Neutrophil (primary cell): ENCODE data around the gene GIMAP7.
"Not testable (repeated sequence)": the region's sequence is repeated elsewhere in the genome, so short reads cannot be mapped to it uniquely, and the experiment has no call there.

Experiments used
- H3K27ac ChIP-seq: fragments of 200-600 bp; sonication (generic); 2 replicates; pipeline ENCODE4 v1.5.1; 2016; ENCODE audit warnings: mild to moderate bottlenecking, moderate library complexity
- H3K27me3 ChIP-seq: fragments of 200-600 bp; sonication (generic); 2 replicates; pipeline ENCODE4 v1.6.0; 2016; ENCODE audit warnings: mild to moderate bottlenecking
- H3K36me3 ChIP-seq: fragments of 200-600 bp; sonication (generic); 2 replicates; pipeline ENCODE4 v1.5.1; 2017
- H3K4me1 ChIP-seq, 2 experiments: fragments of 200-600 bp in 1 of 2; sonication (generic) in 1 of 2; 1 replicate in 1 of 2; 2 replicates in 1 of 2; pipeline versions ENCODE4 v1.5.1 to v1.6.1; 2013 to 2016; ENCODE audit warnings: low read depth in 1 of 2, low read length in 1 of 2, mild to moderate bottlenecking in 1 of 2, moderate library complexity in 1 of 2; ENCODE audit not compliant: control insufficient read depth in 1 of 2, insufficient read depth in 1 of 2
- H3K4me3 ChIP-seq, 2 experiments: fragments of 200-600 bp in 1 of 2; sonication (generic) in 1 of 2; 1 replicate in 1 of 2; 2 replicates in 1 of 2; pipeline ENCODE4 v1.5.1; 2013 to 2016; ENCODE audit warnings: low read depth in 1 of 2, low read length in 1 of 2, mild to moderate bottlenecking in 1 of 2, moderate library complexity in 1 of 2
- H3K9me3 ChIP-seq: fragments of 200-600 bp; sonication (generic); 2 replicates; pipeline ENCODE4 v1.5.1; 2016
- TF ChIP-seq, protein P1 (sequence below): fragments of 200-600 bp; sonication (generic); IDR thresholded peaks from 2 replicates; pipeline ENCODE4 v1.5.1; 2016; ENCODE audit warnings: antibody characterized with exemption

The GIMAP7 gene

GRCh38 chr7:150481922-150482321, 32.8 kb upstream of the GIMAP7 start:
- peak overlapping the region in 1 of 2 experiments; percentile 5 for H3K4me3 ChIP-seq
- no peaks in the 10 kb centered on the region for H3K27me3 ChIP-seq
- peaks cover 75 to 80% of the 10 kb centered on the region in 2 experiments for H3K4me1 ChIP-seq
- no peaks in the 10 kb centered on the region for H3K36me3 ChIP-seq
- TF ChIP-seq, protein P1, sequence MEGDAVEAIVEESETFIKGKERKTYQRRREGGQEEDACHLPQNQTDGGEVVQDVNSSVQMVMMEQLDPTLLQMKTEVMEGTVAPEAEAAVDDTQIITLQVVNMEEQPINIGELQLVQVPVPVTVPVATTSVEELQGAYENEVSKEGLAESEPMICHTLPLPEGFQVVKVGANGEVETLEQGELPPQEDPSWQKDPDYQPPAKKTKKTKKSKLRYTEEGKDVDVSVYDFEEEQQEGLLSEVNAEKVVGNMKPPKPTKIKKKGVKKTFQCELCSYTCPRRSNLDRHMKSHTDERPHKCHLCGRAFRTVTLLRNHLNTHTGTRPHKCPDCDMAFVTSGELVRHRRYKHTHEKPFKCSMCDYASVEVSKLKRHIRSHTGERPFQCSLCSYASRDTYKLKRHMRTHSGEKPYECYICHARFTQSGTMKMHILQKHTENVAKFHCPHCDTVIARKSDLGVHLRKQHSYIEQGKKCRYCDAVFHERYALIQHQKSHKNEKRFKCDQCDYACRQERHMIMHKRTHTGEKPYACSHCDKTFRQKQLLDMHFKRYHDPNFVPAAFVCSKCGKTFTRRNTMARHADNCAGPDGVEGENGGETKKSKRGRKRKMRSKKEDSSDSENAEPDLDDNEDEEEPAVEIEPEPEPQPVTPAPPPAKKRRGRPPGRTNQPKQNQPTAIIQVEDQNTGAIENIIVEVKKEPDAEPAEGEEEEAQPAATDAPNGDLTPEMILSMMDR: no peak
- no peaks in the 10 kb centered on the region for H3K9me3 ChIP-seq
- peak overlapping the region; percentile 76 for H3K27ac ChIP-seq

GRCh38 chr7:150483514-150483913, 31.2 kb upstream of the GIMAP7 start:
- peaks cover 75 to 83% of the 10 kb centered on the region in 2 experiments for H3K4me1 ChIP-seq
- peak overlapping the region; percentile 76 for H3K27ac ChIP-seq

DNA sequence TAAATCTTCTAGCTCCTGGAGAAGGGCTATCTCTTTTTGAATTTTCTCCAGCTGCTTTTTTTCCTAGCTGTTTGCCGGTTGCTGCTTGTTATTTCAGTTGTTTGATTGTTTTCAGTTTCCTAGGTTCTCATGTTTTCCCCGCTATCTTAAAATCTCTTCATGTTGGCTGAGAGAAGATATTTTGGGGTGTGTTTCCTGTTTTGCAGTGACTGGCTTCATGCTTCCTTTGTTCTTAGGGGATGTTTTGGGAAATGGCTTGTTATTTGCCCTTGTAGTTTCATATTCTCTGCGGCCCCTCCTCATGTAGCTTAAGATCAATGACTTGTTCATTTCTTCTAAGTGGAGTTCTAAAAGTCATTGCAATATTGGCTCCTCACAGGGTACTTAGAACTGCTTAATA, 30.6 kb upstream of the GIMAP7 start:
- H3K27me3 ChIP-seq, H3K9me3 ChIP-seq, H3K36me3 ChIP-seq: not testable (repeated sequence)
- H3K27ac ChIP-seq: peak overlapping the region; percentile 76
- H3K4me3 ChIP-seq: peak overlapping the region; percentile 19 to 43
- peaks cover 75 to 83% of the 10 kb centered on the region in 2 experiments for H3K4me1 ChIP-seq

More at GRCh38 chr7:150483514-150483913, 31.2 kb upstream of the GIMAP7 start:
- not testable (repeated sequence) for H3K36me3 ChIP-seq, H3K9me3 ChIP-seq, H3K27me3 ChIP-seq
- H3K4me3 ChIP-seq: peak overlapping the region; percentile 19 to 43

DNA sequence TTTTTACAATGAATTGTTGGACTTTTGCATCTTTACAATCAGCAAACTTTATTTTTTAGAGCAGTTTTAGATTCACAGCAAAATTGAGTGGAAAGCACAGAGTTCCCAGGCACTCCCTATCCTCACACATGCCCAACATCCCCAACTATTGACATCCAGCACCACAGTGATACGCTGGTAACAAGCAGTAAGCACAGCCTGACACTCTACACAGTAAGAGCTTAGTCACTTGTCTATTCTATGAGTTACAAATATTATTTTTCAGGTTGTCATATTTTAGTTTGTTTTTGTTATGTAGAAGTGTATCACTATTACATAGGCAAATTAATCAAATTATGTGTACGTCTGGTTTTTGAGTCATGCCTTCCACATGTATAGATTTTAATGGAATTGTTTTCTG, 27.0 kb upstream of the GIMAP7 start:
- H3K36me3 ChIP-seq: no peaks in the 10 kb centered on the region
- no peak overlapping the region for H3K27ac ChIP-seq
- peaks cover 54 to 61% of the 10 kb centered on the region in 2 experiments for H3K4me1 ChIP-seq
- H3K27me3 ChIP-seq: no peaks in the 10 kb centered on the region
- H3K4me3 ChIP-seq: no peak overlapping the region
- TF ChIP-seq, protein P1: no peak
- no peaks in the 10 kb centered on the region for H3K9me3 ChIP-seq

DNA sequence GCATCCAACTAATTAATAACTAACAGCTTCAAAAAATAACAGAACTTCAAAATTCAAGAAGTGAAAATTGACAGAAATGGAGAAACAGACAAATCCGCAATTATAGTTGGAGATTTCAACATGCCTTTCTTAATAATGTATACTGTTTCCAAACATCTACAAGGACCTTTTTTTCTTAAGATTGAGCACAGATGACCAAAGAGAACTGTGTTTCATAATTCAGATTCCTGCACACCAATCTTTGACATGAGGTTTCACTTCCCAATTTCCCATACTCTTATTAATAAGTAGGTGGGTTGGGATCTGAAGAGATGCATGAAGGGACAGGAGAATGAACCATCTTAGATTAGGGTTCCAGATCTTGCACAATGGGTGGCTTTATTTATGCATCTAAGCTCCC, 24.9 kb upstream of the GIMAP7 start:
- Histone ChIP-seq H3K27me3 (no peaks in the 10 kb centered on the region), H3K36me3 (no peaks in the 10 kb centered on the region), H3K27ac (peak overlapping the region; percentile 64), H3K9me3 (no peaks in the 10 kb centered on the region), H3K4me3 (peak overlapping the region in 1 of 2 experiments; percentile 8), H3K4me1 (peaks cover 32 to 40% of the 10 kb centered on the region in 2 experiments)
- TF ChIP-seq, protein P1: no peak

- H3K36me3 ChIP-seq, H3K27ac ChIP-seq, H3K9me3 ChIP-seq, H3K4me3 ChIP-seq, H3K27me3 ChIP-seq: not testable (repeated sequence)
- H3K4me1 ChIP-seq: peaks cover 21% of the 10 kb centered on the region in 2 experiments
Observed at GRCh38 chr7:150493442-150493841, 21.2 kb upstream of the GIMAP7 start.

- Histone ChIP-seq H3K4me1 (no peaks in the 10 kb centered on the region), H3K36me3 (no peaks in the 10 kb centered on the region), H3K9me3 (no peaks in the 10 kb centered on the region), H3K4me3 (no peak overlapping the region), H3K27me3 (no peaks in the 10 kb centered on the region), H3K27ac (no peak overlapping the region)
- TF ChIP-seq, protein P1: no peak
Observed at GRCh38 chr7:150502519-150502918, 12.2 kb upstream of the GIMAP7 start.
